Heart left ventricle (tissue), 13 donors: ENCODE results near the gene ACE2.

Source experiments
- POLR2A ChIP-seq, 2 donors: fragments of 450-650 bp; IDR thresholded peaks; one replicate each; pipeline ENCODE4 v1.6.1; 2017; ENCODE audit warnings: antibody characterized with exemption in 2 of 2, mild to moderate bottlenecking in 2 of 2, moderate library complexity in 2 of 2
- TF ChIP-seq, protein P1 (sequence below), 12 donors: fragments of 200-600 bp; sonication (generic) in 4 of 12; IDR thresholded peaks; one replicate each; pipeline versions ENCODE4 v1.5.0 to v1.8.0; 2018 to 2022; ENCODE audit warnings: antibody characterized with exemption in 12 of 12, mild to moderate bottlenecking in 5 of 12
- donor health status: ischemic (EF 13 %, LVEDD 7.1; RV severe dilation, severe dysfunction).
- donor health status: DM: no; HTN: yes; CAD: no.
- donor health status: DM: no; HTN: no; CAD: no.
- donor health status: ischemic (EF 25% LVEDD 6.9; RV normal size, moderate dysfunction).
- donor health status: ischemic (EF 25% LVEDD 5.7; RV mildly dilated, moderate dysfunction).
- donor health status: ischemic (EF 35%, LVEDD 5.7; RV mildly dilated, moderate dysfunction).
- donor health status: nonischemic (EF 11% LVEDD 7.7; RV severe dilation, severe dysfunction).
- donor health status: DM: yes; HTN: yes; CAD: no.
- donor health status: PGD.
- donor health status: ischemic (EF 29% LVEDD 5.4; RV normal size, mild dysfunction).
- donor health status: nonischemic (EF 23%, LVEDD 6.1; RV moderate dilation, normal function).

DNA sequence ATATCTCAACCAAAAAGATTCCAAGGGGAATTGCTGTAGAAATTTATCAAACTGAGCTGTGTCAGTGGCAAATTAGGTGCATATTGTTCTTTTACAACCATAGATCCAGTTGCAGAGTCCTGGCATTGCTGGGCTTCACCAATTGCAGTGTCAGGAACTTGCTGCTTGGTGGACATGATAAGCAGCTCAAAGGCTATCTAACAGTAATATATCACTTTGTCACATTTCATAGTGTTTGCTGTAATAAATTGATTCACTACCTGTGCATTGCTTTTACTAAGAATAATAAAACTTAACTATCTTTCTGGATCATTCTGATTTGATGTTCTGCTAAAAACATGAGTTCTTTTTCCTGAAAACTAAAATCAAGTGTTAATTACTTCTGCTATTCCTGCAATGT lies 30.9 kb upstream of the ACE2 start:
- TF ChIP-seq, protein P1, sequence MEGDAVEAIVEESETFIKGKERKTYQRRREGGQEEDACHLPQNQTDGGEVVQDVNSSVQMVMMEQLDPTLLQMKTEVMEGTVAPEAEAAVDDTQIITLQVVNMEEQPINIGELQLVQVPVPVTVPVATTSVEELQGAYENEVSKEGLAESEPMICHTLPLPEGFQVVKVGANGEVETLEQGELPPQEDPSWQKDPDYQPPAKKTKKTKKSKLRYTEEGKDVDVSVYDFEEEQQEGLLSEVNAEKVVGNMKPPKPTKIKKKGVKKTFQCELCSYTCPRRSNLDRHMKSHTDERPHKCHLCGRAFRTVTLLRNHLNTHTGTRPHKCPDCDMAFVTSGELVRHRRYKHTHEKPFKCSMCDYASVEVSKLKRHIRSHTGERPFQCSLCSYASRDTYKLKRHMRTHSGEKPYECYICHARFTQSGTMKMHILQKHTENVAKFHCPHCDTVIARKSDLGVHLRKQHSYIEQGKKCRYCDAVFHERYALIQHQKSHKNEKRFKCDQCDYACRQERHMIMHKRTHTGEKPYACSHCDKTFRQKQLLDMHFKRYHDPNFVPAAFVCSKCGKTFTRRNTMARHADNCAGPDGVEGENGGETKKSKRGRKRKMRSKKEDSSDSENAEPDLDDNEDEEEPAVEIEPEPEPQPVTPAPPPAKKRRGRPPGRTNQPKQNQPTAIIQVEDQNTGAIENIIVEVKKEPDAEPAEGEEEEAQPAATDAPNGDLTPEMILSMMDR (IDR thresholded peaks at IDR 0.05): no peak
- TF ChIP-seq POLR2A (IDR thresholded peaks at IDR 0.05): no peak
